GM19467 (cell line): ENCODE results near the gene FBXL7.

Source experiments
- ATAC-seq: cut with Tn5 transposase; IDR thresholded peaks from one replicate; pipeline ENCODE4 v1.9.1; 2021; ENCODE audit warnings: mild to moderate bottlenecking, moderate library complexity; ENCODE audit not compliant: unreplicated experiment

FBXL7 gene

DNA sequence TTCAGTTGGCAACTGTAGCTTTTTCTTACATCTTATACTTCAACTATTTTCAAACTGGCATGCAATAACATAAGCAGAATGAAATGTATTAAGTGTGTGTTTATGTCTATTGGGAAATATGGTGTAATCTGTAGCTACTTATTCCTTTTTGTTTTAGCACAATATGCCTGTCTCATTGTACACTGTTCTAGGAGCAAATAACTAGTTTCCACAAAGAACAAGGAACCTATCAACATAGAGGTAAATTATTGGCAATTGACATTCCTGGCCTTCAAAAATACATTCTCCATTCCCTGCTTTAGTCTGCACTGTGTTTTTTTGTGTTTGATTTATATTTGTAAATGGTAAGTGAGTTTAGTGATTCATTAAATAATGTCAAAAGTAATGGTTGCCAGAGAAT is 75.7 kb downstream of the FBXL7 start:
- no peak for ATAC-seq

DNA sequence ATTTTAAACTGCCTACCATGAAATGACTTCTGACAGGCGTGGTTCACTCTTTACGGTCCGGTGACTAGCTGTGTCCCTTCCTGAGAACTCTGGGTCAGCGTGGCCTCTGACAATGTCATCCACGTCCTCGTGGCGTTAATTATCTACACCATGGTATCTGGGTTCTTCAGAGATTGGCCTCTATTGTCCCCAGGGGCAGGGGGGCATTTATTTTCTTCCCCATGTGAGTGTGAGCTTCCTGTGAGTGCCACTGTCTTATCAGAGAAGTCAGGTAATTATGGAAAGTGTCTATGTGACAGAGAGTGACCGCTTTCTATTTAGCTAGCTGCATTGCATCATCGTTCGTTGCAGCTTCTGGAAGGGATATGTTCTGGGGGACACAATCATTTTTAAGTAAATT is 77.2 kb downstream of the FBXL7 start:
- no peak for ATAC-seq

DNA sequence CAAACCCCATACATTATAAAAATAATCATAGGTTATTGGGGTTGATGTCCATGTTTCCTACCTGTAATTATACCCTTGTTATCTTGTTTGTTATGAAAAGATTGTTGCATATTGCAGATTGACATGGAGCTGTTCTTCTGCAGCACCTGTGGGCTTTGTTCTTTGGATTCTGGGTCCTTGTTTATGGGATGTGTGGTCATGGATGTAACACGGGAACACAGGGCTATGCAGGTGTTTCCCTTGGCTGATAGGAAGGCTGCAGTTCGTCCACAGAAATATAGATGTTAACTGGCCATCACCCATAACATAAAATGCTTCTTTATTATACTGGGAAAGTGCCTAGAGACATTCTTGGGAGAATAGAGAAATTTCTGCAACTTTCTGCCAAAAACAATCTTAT is 77.9 kb downstream of the FBXL7 start:
- ATAC-seq = no peak

DNA sequence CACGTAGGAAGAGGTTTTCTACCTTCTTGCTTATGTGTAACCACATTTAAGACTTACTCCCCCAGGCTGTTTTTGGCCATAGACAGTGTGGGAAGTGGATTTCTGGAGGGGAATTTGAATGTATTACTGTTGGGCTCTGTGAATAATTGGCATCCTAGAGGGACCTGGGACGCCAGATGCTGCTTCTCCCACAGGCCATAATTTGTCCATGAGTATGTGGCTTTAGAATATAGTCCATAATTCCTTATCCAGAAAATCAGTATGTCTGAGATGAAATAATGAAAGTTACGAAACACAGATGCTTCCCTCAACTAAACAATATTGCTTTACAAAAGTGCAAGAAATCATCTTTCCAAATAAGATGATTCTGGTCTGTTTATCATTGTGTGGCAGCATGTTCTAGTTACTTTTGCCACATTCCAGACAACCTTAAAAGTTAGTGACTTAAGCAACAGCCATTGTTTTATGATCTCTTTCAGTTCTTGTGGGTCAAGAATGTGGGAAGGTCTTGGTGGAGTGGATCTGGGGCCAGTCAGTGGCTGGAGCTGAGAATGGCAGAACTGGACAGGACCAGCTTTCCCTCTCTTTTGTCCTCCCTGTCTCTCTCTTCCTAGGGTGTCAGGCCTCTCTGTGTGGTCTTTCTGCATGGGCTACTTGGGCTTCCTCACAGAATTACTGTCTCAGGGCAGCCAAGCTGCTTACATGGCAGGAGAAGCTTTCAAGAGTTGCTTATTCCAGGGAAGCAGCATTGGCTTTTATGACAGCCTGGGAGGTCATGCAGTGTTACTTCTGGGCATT is 79.4 kb downstream of the FBXL7 start:
- ATAC-seq = no peak

DNA sequence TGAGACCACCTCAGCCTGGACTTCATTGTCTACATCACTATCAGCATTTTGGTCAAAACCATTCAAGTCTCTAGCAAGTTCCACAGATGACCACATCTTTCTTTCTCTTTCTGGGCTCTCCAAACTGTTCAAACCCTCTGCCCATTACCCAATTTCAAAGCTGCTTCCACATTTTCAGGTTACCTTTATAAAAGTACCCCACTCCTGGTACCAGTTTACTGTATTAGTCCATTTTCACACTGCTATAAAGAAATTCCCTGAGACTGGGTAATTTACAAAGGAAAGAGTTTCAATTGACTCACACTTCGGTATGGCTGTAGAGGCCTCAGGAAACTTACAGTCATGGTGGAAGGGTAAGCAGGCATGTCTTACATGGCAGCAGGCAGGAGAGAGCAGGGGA is 84.5 kb downstream of the FBXL7 start:
- ATAC-seq = no peak

DNA sequence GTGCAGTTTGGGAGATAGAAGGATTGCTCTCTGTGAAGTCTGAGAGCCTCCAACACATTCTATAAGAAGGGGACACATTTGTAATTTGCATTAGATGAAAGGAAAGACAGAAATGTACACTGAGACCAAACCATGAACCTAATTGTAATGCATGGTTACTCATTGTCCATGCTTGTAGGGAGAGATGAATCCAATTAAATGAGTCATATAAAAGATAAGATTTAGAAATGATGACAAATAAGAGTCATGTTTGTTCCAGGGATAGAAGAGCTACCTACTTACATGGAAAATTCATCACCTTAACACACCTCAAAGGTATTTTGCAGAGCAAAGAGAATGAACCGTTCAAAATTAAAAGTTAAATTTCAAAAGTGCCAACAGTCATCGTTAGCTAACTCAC is 85.1 kb downstream of the FBXL7 start:
- ATAC-seq = no peak

DNA sequence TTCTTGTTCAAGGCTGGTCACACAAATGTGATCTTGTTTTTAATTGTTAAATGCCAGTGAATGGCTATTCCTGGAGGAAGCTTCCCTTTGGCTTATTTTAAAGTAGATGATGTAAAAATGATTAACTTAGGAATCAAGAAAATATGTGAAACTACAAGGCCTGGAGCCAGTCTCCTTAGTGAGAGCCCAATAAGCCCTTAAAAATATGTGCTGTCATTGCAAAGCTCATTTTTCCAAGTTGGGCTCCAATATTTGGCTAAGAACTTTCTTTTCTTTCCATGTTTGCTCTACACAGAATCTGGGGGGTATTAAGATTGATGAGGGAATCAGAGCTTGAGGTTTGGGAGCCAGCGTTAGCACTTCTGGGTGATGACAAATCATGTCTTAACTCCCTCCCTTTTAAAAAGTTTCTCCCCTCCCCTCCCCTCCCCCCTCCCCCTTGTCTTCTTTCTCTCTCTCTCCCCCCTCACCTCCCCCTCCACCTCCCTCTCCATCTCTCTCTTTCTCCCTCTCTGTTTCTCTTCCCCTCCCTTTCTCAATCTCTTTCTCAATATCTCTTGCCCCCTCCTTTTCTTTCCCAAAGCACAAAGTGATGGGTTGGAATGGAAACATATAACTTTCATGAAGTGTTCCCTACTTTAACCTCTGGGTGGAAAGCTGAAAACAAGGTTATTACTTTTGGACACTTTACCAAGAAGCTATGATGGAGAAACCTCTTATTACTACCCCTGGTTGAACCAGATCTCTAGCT is 86.0 kb downstream of the FBXL7 start:
- ATAC-seq = no peak

DNA sequence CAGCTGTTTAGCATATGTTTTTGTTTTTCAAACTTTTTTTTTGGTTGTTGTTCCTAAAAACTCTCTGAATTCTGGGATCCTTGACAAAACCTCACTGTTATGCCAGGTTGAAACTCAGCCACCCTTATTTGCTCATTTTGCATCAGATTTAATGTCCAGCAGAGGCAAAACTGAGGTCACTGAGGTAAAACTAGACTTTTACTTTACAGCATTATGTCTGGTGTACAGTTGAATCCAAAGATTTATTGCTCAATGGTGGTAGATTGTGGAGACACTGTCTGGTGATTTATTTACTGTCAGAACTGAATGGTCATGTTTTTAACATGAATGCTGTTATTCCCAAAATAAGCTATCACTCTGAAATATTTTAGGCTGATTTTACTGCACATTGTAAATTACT is 87.9 kb downstream of the FBXL7 start:
- no peak for ATAC-seq

DNA sequence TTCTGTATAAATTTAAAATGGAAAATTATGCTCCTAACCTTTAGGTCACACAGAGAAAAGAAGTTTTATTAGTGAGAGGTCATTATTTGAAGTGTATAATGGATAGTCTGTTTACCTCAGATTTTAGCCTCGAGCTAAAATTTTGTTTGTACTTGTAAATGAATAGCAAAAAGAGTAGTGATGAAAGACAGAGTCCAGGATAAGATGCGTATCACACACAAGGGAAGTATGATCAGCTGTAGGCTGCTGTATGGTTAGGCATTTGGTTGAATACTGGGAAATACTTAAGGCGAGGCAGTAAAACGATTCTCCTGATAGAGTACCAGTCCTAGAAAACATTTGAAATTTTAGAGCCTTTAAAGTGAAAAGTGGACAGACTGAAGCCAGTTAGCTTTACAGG is 92.7 kb downstream of the FBXL7 start:
- ATAC-seq = no peak

DNA sequence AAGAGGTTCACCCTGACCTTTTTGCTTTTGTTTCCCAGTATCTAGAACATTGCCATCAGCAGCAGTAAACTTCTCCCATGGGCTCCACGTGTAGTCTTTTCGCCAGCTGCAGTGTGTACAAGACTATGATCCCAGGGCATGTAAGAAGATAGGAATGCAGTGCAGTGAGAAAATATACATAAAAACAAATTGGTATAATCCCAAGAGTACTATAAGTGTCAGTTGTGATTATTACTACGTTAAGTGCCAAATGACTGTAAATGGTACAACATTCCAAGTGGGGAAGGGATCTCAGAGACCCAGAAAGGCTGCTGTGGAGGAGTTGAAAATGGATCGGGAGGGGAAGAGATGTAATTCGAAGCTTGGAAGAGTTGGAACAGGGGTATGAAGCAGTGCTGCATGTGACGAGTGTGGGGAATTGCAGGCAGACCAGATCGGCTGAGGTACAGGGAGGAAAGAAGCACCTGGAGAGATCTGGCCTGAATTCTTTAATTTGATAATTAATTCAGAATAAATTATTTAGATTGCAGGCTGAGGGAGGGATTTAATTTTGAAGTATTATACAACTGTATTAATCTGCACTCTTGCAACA is 95.1 kb downstream of the FBXL7 start:
- ATAC-seq = no peak

DNA sequence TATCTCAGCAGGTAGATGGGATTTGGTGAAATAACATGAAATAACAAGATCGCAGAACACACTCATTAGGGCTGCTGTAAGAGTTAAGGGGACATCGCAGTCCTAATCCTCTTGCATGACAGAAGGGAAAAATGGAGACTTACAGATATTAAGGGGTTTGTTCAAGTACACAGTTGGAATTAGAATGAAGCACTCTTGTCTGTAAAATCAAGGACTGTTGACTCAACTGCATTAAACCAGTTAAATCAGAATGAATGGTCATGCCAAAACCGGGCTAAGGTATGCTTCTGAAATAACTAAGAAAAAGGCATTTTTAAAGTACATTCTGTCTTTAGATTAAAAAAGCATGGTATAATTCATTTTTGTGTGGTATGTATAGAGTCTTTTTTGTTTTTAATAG is 95.9 kb downstream of the FBXL7 start:
- no peak for ATAC-seq

DNA sequence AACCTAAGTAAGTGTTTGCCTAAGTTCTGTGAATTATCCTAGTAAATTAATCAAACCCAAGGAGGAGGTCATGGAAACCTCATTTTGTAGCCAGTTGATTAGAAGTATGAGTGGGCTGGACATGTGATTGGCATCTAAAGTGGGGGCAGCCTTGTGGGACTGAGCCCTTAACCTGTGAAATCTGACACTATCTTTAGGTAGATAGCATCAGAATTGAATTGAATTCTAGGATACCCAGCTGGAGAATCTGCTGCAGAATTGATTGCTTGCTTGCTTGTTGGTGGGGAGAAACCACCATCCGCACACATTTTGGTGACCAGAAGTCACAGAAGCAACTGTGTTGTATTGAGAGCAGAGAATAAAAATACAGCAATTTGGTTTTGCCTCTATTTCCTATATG is 97.0 kb downstream of the FBXL7 start:
- ATAC-seq = no peak

DNA sequence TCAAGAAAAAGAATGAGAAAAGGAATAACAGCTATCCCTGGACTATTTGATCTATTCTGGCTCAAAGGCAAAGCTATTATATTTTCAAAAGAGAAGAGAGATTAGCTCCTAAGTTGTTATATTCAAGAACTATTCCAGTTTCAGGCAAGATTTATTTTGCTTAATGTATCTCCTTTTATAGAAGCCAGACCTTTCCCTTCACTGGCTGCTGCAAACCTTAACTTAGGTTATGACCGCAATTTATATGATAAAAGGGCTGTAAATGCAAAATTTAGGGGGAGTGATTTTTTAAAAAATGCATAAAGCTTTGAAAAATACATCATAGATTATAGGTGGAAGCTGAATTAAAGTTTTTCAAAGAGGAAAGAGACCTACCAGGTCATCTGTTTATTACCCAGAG is 97.8 kb downstream of the FBXL7 start:
- ATAC-seq = no peak

DNA sequence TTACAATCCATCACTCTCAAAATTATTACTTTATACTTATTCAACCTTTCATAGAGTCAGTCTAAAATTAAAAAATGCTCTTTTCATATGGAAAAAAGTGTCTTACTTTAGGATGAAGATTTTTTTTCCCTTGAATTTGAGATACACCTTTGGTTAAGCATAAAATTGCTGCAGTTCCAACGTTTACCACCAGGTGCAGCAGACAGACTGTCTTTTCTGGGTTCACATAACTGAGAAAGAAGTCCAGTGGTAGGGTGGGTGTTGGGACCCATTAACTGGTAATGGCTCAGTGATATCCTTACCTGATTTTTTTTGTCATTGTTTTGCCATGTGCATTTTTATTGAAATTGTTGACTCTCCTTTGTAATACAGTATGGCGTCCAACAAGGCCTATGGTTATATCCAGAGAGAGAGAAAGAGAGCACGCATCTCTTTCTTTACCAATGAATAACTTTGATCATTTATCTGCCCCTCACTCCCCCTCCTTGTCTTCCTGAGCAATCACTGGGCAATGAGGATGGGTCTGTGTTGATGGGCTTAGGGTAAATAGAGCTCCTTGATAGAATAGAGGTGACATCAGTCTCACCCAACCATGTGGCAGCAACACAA is 98.4 kb downstream of the FBXL7 start:
- ATAC-seq = no peak

DNA sequence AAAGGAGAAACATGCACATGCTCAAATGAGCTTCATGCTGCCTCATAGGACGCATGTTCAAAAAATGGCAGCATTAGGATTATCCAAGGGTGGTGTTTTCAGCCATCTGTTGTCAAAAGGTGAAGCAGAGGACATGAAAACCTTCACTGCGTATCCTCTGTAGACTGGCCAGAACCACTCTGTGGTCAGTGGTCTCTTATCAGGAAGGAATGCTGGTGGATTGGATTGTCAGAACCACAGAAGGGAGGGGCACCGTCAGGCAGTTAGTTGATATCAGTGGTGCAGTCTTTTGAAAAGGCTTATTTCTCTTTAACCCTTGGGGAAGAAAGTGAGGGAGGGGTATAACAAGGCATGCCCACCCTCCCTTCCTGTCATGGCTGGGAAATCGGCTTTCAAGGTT is 100.1 kb downstream of the FBXL7 start:
- no peak for ATAC-seq

DNA sequence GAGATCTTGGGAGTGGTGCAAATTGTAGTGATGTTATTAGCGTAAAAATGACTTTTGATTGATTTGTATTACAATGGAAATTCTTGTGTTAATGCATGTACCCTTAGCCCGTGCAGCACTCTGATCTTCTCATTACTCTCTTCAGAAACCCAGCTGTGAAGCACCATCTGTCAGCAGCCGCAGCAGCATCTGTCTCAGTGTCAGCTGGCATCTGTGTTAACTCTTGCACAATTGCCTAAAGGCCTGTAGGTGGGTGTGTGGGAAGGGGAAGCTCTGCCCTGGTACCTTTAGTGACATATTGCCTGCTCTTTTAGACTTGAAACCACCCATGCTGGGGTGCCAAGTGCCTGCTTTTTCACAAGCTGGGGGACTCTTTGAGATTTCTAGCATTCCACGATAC is 101.3 kb downstream of the FBXL7 start:
- ATAC-seq = no peak

DNA sequence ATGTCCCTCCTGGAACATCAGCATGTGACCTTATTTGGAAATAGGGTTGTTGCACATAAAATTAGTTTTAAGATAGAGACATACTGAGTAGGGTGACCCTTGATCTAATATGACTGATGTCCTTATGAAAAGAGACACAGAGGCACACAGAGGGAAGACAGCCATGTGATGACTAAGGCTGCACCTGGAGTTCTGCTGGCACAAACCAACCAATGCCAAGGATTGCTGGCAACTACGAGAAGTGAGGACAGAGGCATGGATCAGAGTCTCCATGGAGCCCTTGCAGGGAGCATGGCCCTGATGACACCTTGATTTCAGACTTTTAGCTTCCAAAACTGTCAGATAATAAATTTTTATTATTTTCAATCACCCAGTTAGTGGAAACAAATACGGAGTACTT is 101.9 kb downstream of the FBXL7 start:
- ATAC-seq = no peak

DNA sequence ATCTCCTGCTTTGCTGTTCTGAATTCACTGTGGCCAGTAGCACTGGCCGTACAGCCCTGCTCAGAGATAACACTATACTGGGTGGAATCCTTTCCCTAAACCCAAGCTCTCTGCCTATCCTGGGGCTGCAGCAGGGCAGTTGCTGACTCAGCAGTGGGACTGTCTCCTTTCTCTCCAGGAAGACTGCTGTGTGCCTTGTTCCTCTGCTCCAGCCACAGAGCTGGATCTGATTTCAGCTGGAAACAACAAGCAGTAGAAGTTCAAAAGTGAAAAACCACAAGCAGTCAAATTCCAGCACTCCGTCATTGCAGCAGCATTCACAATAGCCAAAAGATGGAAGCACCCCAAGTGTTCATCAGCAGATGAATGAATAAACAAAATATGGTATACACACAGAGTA is 105.0 kb downstream of the FBXL7 start:
- no peak for ATAC-seq

DNA sequence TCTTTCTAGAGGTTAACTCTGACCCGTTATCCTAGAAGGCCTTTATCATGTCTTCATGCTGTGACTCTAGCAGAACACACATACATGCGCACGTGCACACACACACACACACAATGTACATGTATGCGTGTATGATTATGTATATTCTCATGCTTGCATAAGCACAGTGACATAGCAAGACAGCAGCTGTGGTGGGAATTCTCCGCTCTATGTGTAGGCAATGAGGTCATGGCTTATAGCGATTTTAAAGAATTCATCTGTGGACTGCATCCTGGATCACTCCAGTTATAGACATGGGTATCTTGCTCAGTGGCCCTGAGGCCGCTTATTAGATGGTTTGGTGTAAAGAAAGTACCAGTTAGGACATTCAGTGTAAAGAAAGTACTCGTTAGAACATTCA is 106.2 kb downstream of the FBXL7 start:
- ATAC-seq = no peak

DNA sequence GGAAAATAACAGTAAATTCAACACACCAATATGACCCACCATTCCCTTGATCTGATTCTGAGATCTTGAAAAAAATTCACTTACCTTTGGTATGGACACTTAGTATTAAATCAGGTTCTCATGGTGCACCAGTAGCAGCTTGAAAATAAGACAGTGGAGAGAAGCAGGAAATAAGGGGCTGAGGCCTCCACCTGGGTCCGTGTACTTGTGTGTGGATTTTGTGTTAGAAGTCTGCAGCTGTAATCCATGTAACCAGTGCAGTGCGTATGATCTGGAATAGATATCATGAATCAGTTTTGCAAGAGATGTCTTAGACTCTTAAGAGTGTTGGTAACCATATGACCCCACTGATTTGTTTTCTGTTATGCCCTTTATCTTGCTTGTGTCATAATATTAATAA is 107.1 kb downstream of the FBXL7 start:
- ATAC-seq = no peak

DNA sequence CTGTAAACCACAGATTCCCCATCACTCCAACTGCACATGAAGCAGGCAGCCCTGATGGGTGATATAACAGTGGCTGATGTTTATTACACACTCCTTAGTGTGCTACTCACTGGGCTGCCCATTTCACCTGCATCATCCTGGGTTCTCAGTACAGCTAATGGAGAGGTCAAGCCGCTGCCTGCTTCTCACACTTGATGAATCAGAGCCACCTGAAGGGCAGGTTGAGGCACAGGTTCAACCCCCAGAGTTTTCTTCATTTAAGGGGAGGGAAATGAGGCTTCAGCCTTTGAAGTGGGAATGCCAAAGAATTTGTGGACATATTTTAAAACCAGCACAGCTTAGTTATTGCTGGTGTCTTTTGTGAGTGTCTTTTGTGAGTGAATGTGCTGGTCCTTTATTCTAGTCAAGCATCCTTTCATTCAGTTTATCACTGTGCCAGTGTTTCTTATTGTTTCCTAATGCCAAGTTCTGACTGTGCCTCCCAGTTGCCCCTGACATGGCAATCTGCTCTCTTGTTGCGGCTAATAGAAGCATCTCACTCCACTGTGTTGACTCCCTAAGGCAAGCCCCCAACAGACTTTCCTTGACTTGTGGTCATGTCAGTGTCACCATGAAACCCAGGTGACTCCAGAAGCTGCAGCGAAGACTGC is 109.2 kb downstream of the FBXL7 start:
- no peak for ATAC-seq
